ENCODE data around the gene MAPK4. TPM values are rescaled to one million over a fixed set of nuclear protein-coding genes. Genes with fewer than 3 reads are reported as not detected.

Gene MAPK4
- total RNA-seq, 2 donors from 2014 or later = not detected

DNA sequence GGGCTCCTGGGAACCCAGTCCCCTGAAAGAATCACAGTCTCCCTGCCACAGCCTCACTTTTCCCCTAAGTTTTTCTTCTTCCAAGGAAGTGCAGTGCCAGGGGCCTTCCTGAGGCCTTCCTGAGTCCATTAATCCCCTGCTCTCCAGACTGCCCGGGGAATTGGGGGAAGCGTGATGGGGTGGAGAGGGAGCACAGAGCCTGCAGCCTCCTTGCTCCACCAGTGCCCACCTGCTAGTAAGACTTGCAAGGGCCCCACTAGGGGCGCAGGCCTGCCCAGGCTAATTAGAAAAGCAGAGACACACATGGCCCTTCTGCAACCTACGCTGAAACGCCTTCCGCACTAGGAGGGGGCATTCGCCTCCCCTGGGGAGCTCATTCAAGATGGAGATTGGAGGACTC is 149.3 kb downstream of the MAPK4 start:
- no peak for ATAC-seq (replicated peaks)

GRCh38 chr18:50711386-50711785 is 151.5 kb downstream of the MAPK4 start:
- no peaks in the 10 kb centered on the region for H3K9me3 Mint-ChIP-seq
- no peak overlapping the region for H3K4me3 Mint-ChIP-seq
- no peaks in the 10 kb centered on the region for H3K36me3 Mint-ChIP-seq (ENCODE audit: low read depth)
- H3K27me3 Mint-ChIP-seq = no peaks in the 10 kb centered on the region
- H3K27ac Mint-ChIP-seq = no peak overlapping the region
- ATAC-seq (replicated peaks) = no peak
- H3K4me1 Mint-ChIP-seq = no peaks in the 10 kb centered on the region

More for the DNA sequence above, 149.3 kb downstream of the MAPK4 start:
- Mint-ChIP-seq H3K4me3 (no peak overlapping the region), H3K4me1 (no peaks in the 10 kb centered on the region), H3K9me3 (no peaks in the 10 kb centered on the region), H3K36me3 (ENCODE audit: low read depth) (no peaks in the 10 kb centered on the region), H3K27me3 (peaks cover 4% of the 10 kb centered on the region), H3K27ac (no peak overlapping the region)

GRCh38 chr18:50715919-50716318 is 156.0 kb downstream of the MAPK4 start:
- Mint-ChIP-seq H3K4me3 (no peak overlapping the region), H3K36me3 (ENCODE audit: low read depth) (no peaks in the 10 kb centered on the region), H3K27ac (no peak overlapping the region), H3K27me3 (peaks cover 5% of the 10 kb centered on the region), H3K4me1 (no peaks in the 10 kb centered on the region), H3K9me3 (no peaks in the 10 kb centered on the region)
- no peak for ATAC-seq (replicated peaks)

DNA sequence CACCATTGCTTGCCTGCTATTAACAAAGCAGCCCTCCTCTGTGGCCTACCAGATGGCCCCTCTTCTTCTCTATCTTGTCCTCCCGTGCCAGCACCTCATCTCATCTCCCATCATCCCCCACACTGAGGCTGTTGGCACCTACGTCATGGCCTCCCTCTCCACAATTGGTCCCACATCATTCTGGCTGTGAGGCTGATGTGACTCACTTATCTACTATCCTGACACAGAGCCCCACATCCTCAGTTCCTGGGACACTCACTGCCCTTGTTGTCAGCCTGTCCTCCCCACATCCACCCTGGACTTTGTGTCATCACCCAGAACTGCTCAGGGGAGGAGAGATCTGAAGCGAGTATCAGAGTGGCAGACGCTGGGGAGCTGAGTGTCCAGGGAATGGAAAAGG is 157.0 kb downstream of the MAPK4 start:
- Mint-ChIP-seq H3K9me3 (no peaks in the 10 kb centered on the region), H3K4me1 (no peaks in the 10 kb centered on the region), H3K4me3 (no peak overlapping the region), H3K36me3 (ENCODE audit: low read depth) (no peaks in the 10 kb centered on the region), H3K27me3 (peaks cover 5% of the 10 kb centered on the region), H3K27ac (no peak overlapping the region)
- no peak for ATAC-seq (replicated peaks)

DNA sequence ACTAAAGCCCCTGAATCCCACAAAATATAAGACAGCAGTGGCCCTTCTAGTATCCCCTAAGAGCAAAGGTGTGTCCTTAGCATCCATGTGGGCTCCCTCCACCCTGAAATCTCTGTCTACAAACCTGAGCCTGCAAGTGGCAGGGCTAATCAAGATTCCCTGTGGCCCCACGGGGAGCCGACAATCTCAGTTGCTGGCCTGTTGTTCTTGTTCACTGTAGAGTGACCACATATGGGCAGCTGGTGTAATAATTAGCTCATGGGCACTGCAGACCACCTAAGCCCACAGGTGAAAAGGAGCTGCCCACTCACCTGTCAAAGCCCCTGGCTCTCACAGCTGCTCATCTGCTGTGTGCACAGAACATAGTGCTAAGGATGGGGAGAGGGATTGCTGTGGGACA is 157.7 kb downstream of the MAPK4 start:
- no peaks in the 10 kb centered on the region for H3K4me1 Mint-ChIP-seq
- no peaks in the 10 kb centered on the region for H3K9me3 Mint-ChIP-seq
- ATAC-seq (replicated peaks) = no peak
- H3K27me3 Mint-ChIP-seq = peaks cover 5% of the 10 kb centered on the region
- H3K36me3 Mint-ChIP-seq (ENCODE audit: low read depth) = no peaks in the 10 kb centered on the region
- no peak overlapping the region for H3K27ac Mint-ChIP-seq
- H3K4me3 Mint-ChIP-seq = no peak overlapping the region

- no peaks in the 10 kb centered on the region for H3K9me3 Mint-ChIP-seq
- no peak overlapping the region for H3K27ac Mint-ChIP-seq
- peaks cover 5% of the 10 kb centered on the region for H3K27me3 Mint-ChIP-seq
- ATAC-seq (replicated peaks) = no peak
- no peaks in the 10 kb centered on the region for H3K36me3 Mint-ChIP-seq (ENCODE audit: low read depth)
- H3K4me3 Mint-ChIP-seq = no peak overlapping the region
- no peaks in the 10 kb centered on the region for H3K4me1 Mint-ChIP-seq
These were observed 159.8 kb downstream of the MAPK4 start for GRCh38 chr18:50719471-50720324.

DNA sequence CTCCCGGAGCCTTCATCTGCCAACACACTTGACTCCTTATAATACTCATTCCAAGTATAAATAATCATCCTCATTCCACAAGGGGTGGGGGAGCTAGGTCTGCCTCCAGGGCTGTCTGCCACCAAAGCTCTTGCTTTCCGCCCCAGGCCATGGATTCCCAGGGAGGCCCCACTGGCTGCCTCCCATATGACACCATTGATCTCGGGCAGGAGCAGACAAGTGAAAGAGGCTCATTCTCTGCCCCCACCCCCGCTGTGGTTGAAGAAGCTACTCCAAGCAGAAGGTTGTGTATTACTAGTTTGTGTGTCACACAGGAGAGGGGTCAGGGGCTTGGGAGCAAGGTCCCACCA is 160.4 kb downstream of the MAPK4 start:
- H3K4me3 Mint-ChIP-seq = no peak overlapping the region
- no peak for ATAC-seq (replicated peaks)
- no peaks in the 10 kb centered on the region for H3K36me3 Mint-ChIP-seq (ENCODE audit: low read depth)
- no peak overlapping the region for H3K27ac Mint-ChIP-seq
- peaks cover 5% of the 10 kb centered on the region for H3K27me3 Mint-ChIP-seq
- H3K9me3 Mint-ChIP-seq = no peaks in the 10 kb centered on the region
- H3K4me1 Mint-ChIP-seq = no peaks in the 10 kb centered on the region

DNA sequence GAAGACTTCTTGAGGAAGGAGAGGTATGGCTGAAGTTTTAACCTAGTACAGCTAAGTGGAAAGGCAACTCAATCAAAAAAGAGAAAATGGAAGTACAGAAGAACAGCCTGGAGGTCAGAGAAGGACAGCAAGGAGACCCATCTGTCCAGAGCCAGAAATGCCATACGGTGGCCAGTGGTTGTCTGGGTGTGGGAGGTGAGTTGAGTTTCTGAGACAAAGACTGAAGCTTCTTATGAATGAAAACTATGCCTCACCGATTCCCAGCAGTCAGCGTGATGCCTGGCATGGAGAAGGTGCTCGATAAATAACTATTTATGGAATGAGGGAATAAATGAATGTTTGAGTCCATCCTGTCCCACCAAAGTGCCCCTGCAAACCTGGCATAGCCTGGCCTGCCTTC is 161.1 kb downstream of the MAPK4 start:
- no peak overlapping the region for H3K4me3 Mint-ChIP-seq
- H3K9me3 Mint-ChIP-seq = no peaks in the 10 kb centered on the region
- ATAC-seq (replicated peaks) = no peak
- no peaks in the 10 kb centered on the region for H3K4me1 Mint-ChIP-seq
- H3K27me3 Mint-ChIP-seq = peaks cover 5% of the 10 kb centered on the region
- H3K36me3 Mint-ChIP-seq (ENCODE audit: low read depth) = no peaks in the 10 kb centered on the region
- H3K27ac Mint-ChIP-seq = no peak overlapping the region

GRCh38 chr18:50721451-50722120 is 161.7 kb downstream of the MAPK4 start:
- Mint-ChIP-seq H3K27ac (no peak overlapping the region), H3K4me3 (no peak overlapping the region), H3K27me3 (peaks cover 7% of the 10 kb centered on the region), H3K4me1 (no peaks in the 10 kb centered on the region), H3K9me3 (no peaks in the 10 kb centered on the region), H3K36me3 (ENCODE audit: low read depth) (no peaks in the 10 kb centered on the region)
- ATAC-seq (replicated peaks) = no peak

- Mint-ChIP-seq H3K4me3 (no peak overlapping the region), H3K27ac (no peak overlapping the region), H3K36me3 (ENCODE audit: low read depth) (no peaks in the 10 kb centered on the region), H3K27me3 (peaks cover 3% of the 10 kb centered on the region), H3K4me1 (no peaks in the 10 kb centered on the region), H3K9me3 (no peaks in the 10 kb centered on the region)
- ATAC-seq (replicated peaks) = peak; percentile 23
These were observed 162.4 kb downstream of the MAPK4 start for GRCh38 chr18:50722311-50722710.

DNA sequence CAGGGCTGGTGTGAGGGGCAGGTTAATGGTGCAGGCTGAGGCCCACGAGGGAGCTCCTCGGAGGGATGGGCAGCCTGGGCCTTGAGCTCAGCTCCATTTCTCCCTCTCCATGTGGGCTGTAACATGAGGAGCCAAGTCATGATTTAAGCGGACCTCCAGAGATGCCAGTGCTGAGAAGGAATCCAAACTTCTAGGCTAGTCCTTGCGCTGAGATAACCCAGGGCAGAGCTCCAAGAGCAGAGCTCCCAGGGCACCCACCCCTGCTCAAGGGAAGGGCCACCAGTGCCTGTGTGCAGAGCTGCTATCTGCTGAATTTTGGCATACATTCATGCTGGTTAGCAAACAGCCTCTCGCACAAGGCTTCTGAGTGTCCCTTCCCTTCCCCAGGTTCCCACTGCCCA is 164.9 kb downstream of the MAPK4 start:
- Mint-ChIP-seq H3K27me3 (peaks cover 3% of the 10 kb centered on the region), H3K9me3 (no peaks in the 10 kb centered on the region), H3K4me3 (no peak overlapping the region), H3K27ac (no peak overlapping the region), H3K36me3 (ENCODE audit: low read depth) (no peaks in the 10 kb centered on the region), H3K4me1 (no peaks in the 10 kb centered on the region)
- no peak for ATAC-seq (replicated peaks)

GRCh38 chr18:50726960-50727589 is 167.2 kb downstream of the MAPK4 start:
- H3K4me3 Mint-ChIP-seq = no peak overlapping the region
- H3K36me3 Mint-ChIP-seq (ENCODE audit: low read depth) = no peaks in the 10 kb centered on the region
- no peak overlapping the region for H3K27ac Mint-ChIP-seq
- peaks cover 3% of the 10 kb centered on the region for H3K27me3 Mint-ChIP-seq
- no peaks in the 10 kb centered on the region for H3K9me3 Mint-ChIP-seq
- ATAC-seq (replicated peaks) = no peak
- no peaks in the 10 kb centered on the region for H3K4me1 Mint-ChIP-seq

GRCh38 chr18:50727721-50728471 is 168.0 kb downstream of the MAPK4 start:
- no peaks in the 10 kb centered on the region for H3K4me1 Mint-ChIP-seq
- no peaks in the 10 kb centered on the region for H3K9me3 Mint-ChIP-seq
- ATAC-seq (replicated peaks) = no peak
- H3K27me3 Mint-ChIP-seq = peaks cover 3% of the 10 kb centered on the region
- H3K4me3 Mint-ChIP-seq = no peak overlapping the region
- no peaks in the 10 kb centered on the region for H3K36me3 Mint-ChIP-seq (ENCODE audit: low read depth)
- H3K27ac Mint-ChIP-seq = no peak overlapping the region

DNA sequence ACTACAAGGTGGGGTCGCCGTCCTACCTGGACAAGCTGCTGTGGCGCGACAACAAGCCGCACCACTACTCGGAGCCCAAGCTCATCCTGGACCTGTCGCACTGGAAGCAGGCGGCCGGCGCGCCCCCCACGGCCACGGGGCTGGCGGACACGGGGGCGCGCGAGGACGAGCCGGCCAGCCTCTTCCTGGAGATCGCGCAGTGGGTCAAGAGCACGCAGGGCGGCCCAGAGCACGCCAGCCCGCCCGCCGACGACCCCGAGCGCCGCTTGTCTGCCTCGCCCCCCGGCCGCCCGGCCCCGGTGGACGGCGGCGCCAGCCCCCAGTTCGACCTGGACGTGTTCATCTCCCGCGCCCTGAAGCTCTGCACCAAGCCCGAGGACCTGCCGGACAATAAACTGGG is 169.5 kb downstream of the MAPK4 start:
- no peak overlapping the region for H3K4me3 Mint-ChIP-seq
- H3K4me1 Mint-ChIP-seq = no peaks in the 10 kb centered on the region
- no peaks in the 10 kb centered on the region for H3K36me3 Mint-ChIP-seq (ENCODE audit: low read depth)
- H3K27ac Mint-ChIP-seq = no peak overlapping the region
- no peaks in the 10 kb centered on the region for H3K9me3 Mint-ChIP-seq
- no peak for ATAC-seq (replicated peaks)
- H3K27me3 Mint-ChIP-seq = peaks cover 8% of the 10 kb centered on the region

Data from activated T-helper 17 cell treated with anti-CD3 and anti-CD28 coated beads, Interleukin-2, amount 50 U/mL, for 72 hours (primary cell).